HepG2 (cell line): ENCODE measurements around the gene TMEM129. TPM values are rescaled to one million over a fixed set of nuclear protein-coding genes. Genes with fewer than 3 reads are reported as not detected.

Experiments used
- ARID2 ChIP-seq: sonication (generic); formaldehyde crosslinking; IDR thresholded peaks from 2 replicates; pipeline ENCODE4 v1.8.1; 2022; ENCODE audit warnings: mild to moderate bottlenecking, missing genetic modification reagents, borderline replicate concordance
- ERF ChIP-seq: IDR thresholded peaks from 2 replicates; pipeline ENCODE4 v1.6.1; 2018; ENCODE audit warnings: missing biosample characterization, missing genetic modification reagents
- EZH2 ChIP-seq: conservative IDR thresholded peaks from 2 replicates; pipeline ENCODE4 v1.6.1; 2012; ENCODE audit warnings: mild to moderate bottlenecking, low read depth, low read length, moderate library complexity
- HCFC1 ChIP-seq: fragments of 150-350 bp; IDR thresholded peaks from 2 replicates; pipeline ENCODE4 v1.6.1; 2014; ENCODE audit warnings: low read depth, low read length
- KDM3A ChIP-seq: IDR thresholded peaks from 2 replicates; pipeline ENCODE4 v1.6.1; 2018; ENCODE audit warnings: low read depth, missing compliant biosample characterization
- KMT2A ChIP-seq: sonication (generic); formaldehyde crosslinking; IDR thresholded peaks from 2 replicates; pipeline ENCODE4 v1.4.0; 2020; ENCODE audit warnings: missing genetic modification reagents
- NRL ChIP-seq: sonication (generic); formaldehyde crosslinking; IDR thresholded peaks from 2 replicates; pipeline ENCODE4 v1.5.0; 2020; ENCODE audit warnings: missing genetic modification reagents, mild to moderate bottlenecking, moderate library complexity, borderline replicate concordance
- SETDB1 ChIP-seq: sonication (generic); formaldehyde crosslinking; IDR thresholded peaks from 2 replicates; pipeline ENCODE4 v1.5.1; 2020; ENCODE audit warnings: missing genetic modification reagents, mild to moderate bottlenecking, borderline replicate concordance
- SP5 ChIP-seq: IDR thresholded peaks from 2 replicates; pipeline ENCODE4 v1.6.1; 2016; ENCODE audit warnings: low read depth, borderline replicate concordance
- TRIM24 ChIP-seq: sonication (generic); formaldehyde crosslinking; IDR thresholded peaks from 2 replicates; pipeline ENCODE4 v1.8.0; 2022; ENCODE audit warnings: mild to moderate bottlenecking, missing genetic modification reagents
- ZBTB3 ChIP-seq: sonication (generic); formaldehyde crosslinking; IDR thresholded peaks from 2 replicates; pipeline ENCODE4 v1.4.0; 2020; ENCODE audit warnings: low read depth, mild to moderate bottlenecking, moderate library complexity, missing genetic modification reagents, borderline replicate concordance
- ZNF121 ChIP-seq: sonication (generic); formaldehyde crosslinking; IDR thresholded peaks from 2 replicates; pipeline ENCODE4 v1.5.0; 2020; ENCODE audit warnings: mild to moderate bottlenecking, missing genetic modification reagents
- ZNF20 ChIP-seq: sonication (generic); formaldehyde crosslinking; IDR thresholded peaks from 2 replicates; pipeline ENCODE4 v1.4.0; 2020; ENCODE audit warnings: mild to moderate bottlenecking, moderate library complexity, missing genetic modification reagents
- ZNF329 ChIP-seq: sonication (generic); formaldehyde crosslinking; IDR thresholded peaks from 2 replicates; pipeline ENCODE4 v1.9.0; 2021; ENCODE audit warnings: low read depth, mild to moderate bottlenecking, missing genetic modification reagents
- ZNF337 ChIP-seq: sonication (generic); formaldehyde crosslinking; IDR thresholded peaks from 2 replicates; pipeline ENCODE4 v1.5.1; 2020; ENCODE audit warnings: missing genetic modification reagents, low read depth, mild to moderate bottlenecking, borderline replicate concordance
- ZNF567 ChIP-seq: sonication (generic); formaldehyde crosslinking; IDR thresholded peaks from 2 replicates; pipeline ENCODE4 v1.8.1; 2023; ENCODE audit warnings: mild to moderate bottlenecking, missing genetic modification reagents, borderline replicate concordance
- ZNF7 ChIP-seq: IDR thresholded peaks from 2 replicates; pipeline ENCODE4 v1.6.1; 2016; ENCODE audit warnings: missing biosample characterization, missing genetic modification reagents
- ZNF839 ChIP-seq: sonication (generic); formaldehyde crosslinking; IDR thresholded peaks from 2 replicates; pipeline ENCODE4 v1.4.0; 2020; ENCODE audit warnings: missing genetic modification reagents, mild to moderate bottlenecking, borderline replicate concordance
- polyA plus RNA-seq, 8 experiments: library from polyadenylated mRNA; depleted of rRNA in 3 of 8; stranded (reverse) in 7 of 8; unstranded in 1 of 8; fragments of >200 nt; fragmentation: Illumina TruSeq in 4 of 8; extraction: Trizol in 4 of 8; gene quantifications; 2 replicates each; pipeline versions ENCODE4 v1.2.1 to v1.2.3, GENCODE V29; 2011 to 2016; ENCODE audit warnings: low read depth in 4 of 8, missing spikeins in 1 of 8, mixed read lengths in 1 of 8; ENCODE audit not compliant: insufficient read depth in 1 of 8
- total RNA-seq, 5 experiments: library from RNA; depleted of rRNA; stranded (reverse); fragments of >200 nt; fragmentation: Illumina TruSeq; extraction: Trizol; gene quantifications; 2 replicates each; pipeline ENCODE4 v1.2.3, GENCODE V29; 2016; ENCODE audit warnings: low read depth in 1 of 5
- TF ChIP-seq, protein P1 (sequence below): sonication (generic); formaldehyde crosslinking; IDR thresholded peaks from 2 replicates; pipeline ENCODE4 v1.4.0; 2020; ENCODE audit warnings: missing genetic modification reagents, low read depth, mild to moderate bottlenecking, borderline replicate concordance
- TF ChIP-seq, protein P2 (sequence below): sonication (generic); formaldehyde crosslinking; IDR thresholded peaks from 2 replicates; pipeline ENCODE4 v1.8.1; 2023; ENCODE audit warnings: mild to moderate bottlenecking, missing genetic modification reagents
- TF ChIP-seq, protein P3 (sequence below): IDR thresholded peaks from 2 replicates; pipeline ENCODE4 v1.6.1; 2016
- TF ChIP-seq, protein P4 (sequence below): sonication (generic); formaldehyde crosslinking; IDR thresholded peaks from 2 replicates; pipeline ENCODE4 v1.8.1; 2023; ENCODE audit warnings: mild to moderate bottlenecking, inconsistent platforms, moderate library complexity, missing genetic modification reagents, borderline replicate concordance
- TF ChIP-seq, protein P5 (sequence below): sonication (generic); formaldehyde crosslinking; IDR thresholded peaks from 2 replicates; pipeline ENCODE4 v1.4.0; 2020; ENCODE audit warnings: missing genetic modification reagents

Gene TMEM129
- total and polyA plus RNA-seq, 2 of the 13 experiments (the other 11 are each of a cell fraction or from before 2014, with no cell fraction given) = 19.0 to 25.8 TPM

DNA sequence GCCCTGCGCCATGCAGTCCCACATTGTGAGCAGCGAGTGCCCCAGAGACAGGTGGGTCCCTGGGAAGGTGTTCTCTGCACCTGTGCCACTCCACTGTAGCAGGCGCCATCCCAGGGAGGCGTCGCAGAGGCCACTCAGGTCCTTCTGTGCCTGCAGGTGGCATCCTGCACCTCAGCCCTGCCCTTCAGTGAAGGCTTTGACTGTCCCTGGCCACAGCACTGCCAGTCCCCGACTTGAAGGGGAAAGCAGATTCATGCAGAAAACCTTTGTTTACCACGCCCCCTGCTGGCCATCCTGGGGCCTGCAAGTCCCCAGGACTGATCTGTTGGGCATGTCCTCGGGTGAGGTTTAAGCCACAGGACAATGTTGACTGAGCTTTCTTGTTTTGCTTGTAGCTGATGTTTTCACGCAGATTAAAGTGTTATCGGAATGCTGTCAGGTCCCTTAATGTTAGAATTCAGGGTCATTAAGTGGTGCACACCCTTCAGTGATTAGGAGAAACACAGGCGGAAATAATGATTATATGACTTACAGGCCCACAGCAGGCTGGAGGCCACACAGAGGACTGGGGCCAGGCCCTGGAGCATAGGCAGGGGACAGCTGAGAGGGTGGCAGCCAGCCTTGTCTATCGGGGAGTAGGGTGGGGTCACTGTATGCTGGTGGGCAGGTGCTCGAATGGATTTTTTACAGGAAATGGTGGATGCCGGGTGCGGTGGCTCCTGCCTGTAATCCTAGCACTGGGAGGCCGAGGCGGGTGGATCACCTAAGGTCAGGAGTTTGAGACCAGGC, 5.2 kb upstream of the TMEM129 start (continued):
- TF ChIP-seq ARID2 (CRISPR knock-in tag) (no peak), ERF (peak; percentile 55; the same call in 1 of the 2 replicates), ZNF337 (CRISPR knock-in tag) (no peak), ZNF839 (CRISPR knock-in tag) (0 out of 2 replicates have a peak, but pooled peaks have one; percentile 57), ZNF7 (CRISPR knock-in tag) (no peak), NRL (CRISPR knock-in tag) (no peak), HCFC1 (no peak), TRIM24 (CRISPR knock-in tag) (no peak), ZBTB3 (no peak), ZNF567 (no peak), ZNF329 (CRISPR knock-in tag) (no peak), ZNF121 (CRISPR knock-in tag) (no peak), ZNF20 (CRISPR knock-in tag) (no peak), KDM3A (CRISPR knock-in tag) (no peak), KMT2A (no peak), SP5 (CRISPR knock-in tag) (no peak), SETDB1 (no peak), EZH2 (no peak)
- TF ChIP-seq, protein P1, sequence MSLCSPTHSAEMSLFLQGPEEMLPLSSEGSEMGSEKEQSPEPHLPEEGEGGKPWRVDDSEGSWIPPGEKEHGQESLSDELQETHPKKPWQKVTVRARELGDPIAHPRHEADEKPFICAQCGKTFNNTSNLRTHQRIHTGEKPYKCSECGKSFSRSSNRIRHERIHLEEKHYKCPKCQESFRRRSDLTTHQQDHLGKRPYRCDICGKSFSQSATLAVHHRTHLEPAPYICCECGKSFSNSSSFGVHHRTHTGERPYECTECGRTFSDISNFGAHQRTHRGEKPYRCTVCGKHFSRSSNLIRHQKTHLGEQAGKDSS (CRISPR knock-in tag) = no peak
- TF ChIP-seq, protein P2, sequence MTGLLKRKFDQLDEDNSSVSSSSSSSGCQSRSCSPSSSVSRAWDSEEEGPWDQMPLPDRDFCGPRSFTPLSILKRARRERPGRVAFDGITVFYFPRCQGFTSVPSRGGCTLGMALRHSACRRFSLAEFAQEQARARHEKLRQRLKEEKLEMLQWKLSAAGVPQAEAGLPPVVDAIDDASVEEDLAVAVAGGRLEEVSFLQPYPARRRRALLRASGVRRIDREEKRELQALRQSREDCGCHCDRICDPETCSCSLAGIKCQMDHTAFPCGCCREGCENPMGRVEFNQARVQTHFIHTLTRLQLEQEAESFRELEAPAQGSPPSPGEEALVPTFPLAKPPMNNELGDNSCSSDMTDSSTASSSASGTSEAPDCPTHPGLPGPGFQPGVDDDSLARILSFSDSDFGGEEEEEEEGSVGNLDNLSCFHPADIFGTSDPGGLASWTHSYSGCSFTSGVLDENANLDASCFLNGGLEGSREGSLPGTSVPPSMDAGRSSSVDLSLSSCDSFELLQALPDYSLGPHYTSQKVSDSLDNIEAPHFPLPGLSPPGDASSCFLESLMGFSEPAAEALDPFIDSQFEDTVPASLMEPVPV (CRISPR knock-in tag) = no peak
- TF ChIP-seq, protein P3, sequence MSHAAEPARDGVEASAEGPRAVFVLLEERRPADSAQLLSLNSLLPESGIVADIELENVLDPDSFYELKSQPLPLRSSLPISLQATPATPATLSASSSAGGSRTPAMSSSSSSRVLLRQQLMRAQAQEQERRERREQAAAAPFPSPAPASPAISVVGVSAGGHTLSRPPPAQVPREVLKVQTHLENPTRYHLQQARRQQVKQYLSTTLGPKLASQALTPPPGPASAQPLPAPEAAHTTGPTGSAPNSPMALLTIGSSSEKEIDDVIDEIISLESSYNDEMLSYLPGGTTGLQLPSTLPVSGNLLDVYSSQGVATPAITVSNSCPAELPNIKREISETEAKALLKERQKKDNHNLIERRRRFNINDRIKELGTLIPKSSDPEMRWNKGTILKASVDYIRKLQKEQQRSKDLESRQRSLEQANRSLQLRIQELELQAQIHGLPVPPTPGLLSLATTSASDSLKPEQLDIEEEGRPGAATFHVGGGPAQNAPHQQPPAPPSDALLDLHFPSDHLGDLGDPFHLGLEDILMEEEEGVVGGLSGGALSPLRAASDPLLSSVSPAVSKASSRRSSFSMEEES (CRISPR knock-in tag) = no peak
- TF ChIP-seq, protein P4, sequence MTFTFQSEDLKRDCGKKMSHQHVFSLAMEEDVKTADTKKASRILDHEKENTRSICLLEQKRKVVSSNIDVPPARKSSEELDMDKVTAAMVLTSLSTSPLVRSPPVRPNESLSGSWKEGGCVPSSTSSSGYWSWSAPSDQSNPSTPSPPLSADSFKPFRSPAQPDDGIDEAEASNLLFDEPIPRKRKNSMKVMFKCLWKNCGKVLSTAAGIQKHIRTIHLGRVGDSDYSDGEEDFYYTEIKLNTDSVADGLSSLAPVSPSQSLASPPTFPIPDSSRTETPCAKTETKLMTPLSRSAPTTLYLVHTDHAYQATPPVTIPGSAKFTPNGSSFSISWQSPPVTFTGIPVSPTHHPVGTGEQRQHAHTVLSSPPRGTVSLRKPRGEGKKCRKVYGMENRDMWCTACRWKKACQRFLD (CRISPR knock-in tag) = no peak
- TF ChIP-seq, protein P5, sequence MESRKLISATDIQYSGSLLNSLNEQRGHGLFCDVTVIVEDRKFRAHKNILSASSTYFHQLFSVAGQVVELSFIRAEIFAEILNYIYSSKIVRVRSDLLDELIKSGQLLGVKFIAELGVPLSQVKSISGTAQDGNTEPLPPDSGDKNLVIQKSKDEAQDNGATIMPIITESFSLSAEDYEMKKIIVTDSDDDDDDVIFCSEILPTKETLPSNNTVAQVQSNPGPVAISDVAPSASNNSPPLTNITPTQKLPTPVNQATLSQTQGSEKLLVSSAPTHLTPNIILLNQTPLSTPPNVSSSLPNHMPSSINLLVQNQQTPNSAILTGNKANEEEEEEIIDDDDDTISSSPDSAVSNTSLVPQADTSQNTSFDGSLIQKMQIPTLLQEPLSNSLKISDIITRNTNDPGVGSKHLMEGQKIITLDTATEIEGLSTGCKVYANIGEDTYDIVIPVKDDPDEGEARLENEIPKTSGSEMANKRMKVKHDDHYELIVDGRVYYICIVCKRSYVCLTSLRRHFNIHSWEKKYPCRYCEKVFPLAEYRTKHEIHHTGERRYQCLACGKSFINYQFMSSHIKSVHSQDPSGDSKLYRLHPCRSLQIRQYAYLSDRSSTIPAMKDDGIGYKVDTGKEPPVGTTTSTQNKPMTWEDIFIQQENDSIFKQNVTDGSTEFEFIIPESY (CRISPR knock-in tag) = peak; percentile 73
